Hepatocyte (in vitro differentiated cells): ENCODE results near the gene SORCS2. TPM values are rescaled to one million over a fixed set of nuclear protein-coding genes. Genes with fewer than 3 reads are reported as not detected.

ENCODE experiments used
- DNase-seq: peaks from one replicate; pipeline ENCODE4 v3.0.0-alpha.2; 2016; ENCODE audit warnings: low spot score
- H2AFZ ChIP-seq: fragments of 200-600 bp; sonication (generic); 2 replicates; pipeline ENCODE4 v1.6.0; 2016; ENCODE audit warnings: antibody characterized with exemption, mild to moderate bottlenecking
- H3K27ac ChIP-seq: fragments of 200-600 bp; sonication (generic); 2 replicates; pipeline ENCODE4 v1.5.1; 2016; ENCODE audit warnings: mild to moderate bottlenecking
- H3K27me3 ChIP-seq: fragments of 200-600 bp; sonication (generic); 2 replicates; pipeline ENCODE4 v1.6.1; 2016
- H3K36me3 ChIP-seq: fragments of 200-600 bp; sonication (generic); replicated peaks from 2 replicates; pipeline ENCODE4 v1.5.1; 2016; ENCODE audit warnings: low read depth; ENCODE audit not compliant: insufficient read depth
- H3K4me1 ChIP-seq: fragments of 200-600 bp; sonication (generic); 2 replicates; pipeline ENCODE4 v1.5.1; 2016; ENCODE audit warnings: mild to moderate bottlenecking, moderate library complexity; ENCODE audit not compliant: insufficient read depth
- H3K4me2 ChIP-seq: fragments of 200-600 bp; sonication (generic); 2 replicates; pipeline ENCODE4 v1.6.0; 2016
- H3K4me3 ChIP-seq: fragments of 200-600 bp; sonication (generic); 2 replicates; pipeline ENCODE4 v1.5.1; 2016; ENCODE audit warnings: mild to moderate bottlenecking
- H3K79me2 ChIP-seq: fragments of 200-600 bp; sonication (generic); 2 replicates; pipeline ENCODE4 v1.6.0; 2017; ENCODE audit warnings: mild to moderate bottlenecking
- H3K9me2 ChIP-seq: fragments of 200-600 bp; sonication (generic); replicated peaks from 2 replicates; pipeline ENCODE4 v1.6.0; 2017; ENCODE audit warnings: mild to moderate bottlenecking; ENCODE audit not compliant: insufficient read depth
- H3K9me3 ChIP-seq: fragments of 200-600 bp; sonication (generic); 2 replicates; pipeline ENCODE4 v1.5.1; 2016; ENCODE audit warnings: low read depth, mild to moderate bottlenecking
- H4K20me1 ChIP-seq: fragments of 200-600 bp; sonication (generic); 2 replicates; pipeline ENCODE4 v1.6.0; 2016; ENCODE audit warnings: mild to moderate bottlenecking; ENCODE audit not compliant: insufficient read depth, poor library complexity, severe bottlenecking
- EZH2 ChIP-seq: fragments of 200-600 bp; sonication (generic); IDR thresholded peaks from 2 replicates; pipeline ENCODE4 v1.6.1; 2016; ENCODE audit warnings: antibody characterized with exemption, mild to moderate bottlenecking, borderline replicate concordance
- EZH2phosphoT487 ChIP-seq: fragments of 200-600 bp; sonication (generic); IDR thresholded peaks from one replicate; pipeline ENCODE4 v1.6.1; 2018; ENCODE audit warnings: antibody characterized with exemption, mild to moderate bottlenecking, low read depth, moderate library complexity; ENCODE audit not compliant: unreplicated experiment, severe bottlenecking
- WGBS: methylation state at CpG from one replicate; pipeline ENCODE4 v1.1.6; 2016; ENCODE audit warnings: low lambda C conversion rate; ENCODE audit errors: missing lambda C conversion rate; 5-methylcytosine and 5-hydroxymethylcytosine counted together
- polyA plus RNA-seq: library from polyadenylated mRNA; unstranded; fragments of >200 nt; fragmentation: Nextera tagmentation; extraction: Ambion mirVana; gene quantifications from 2 replicates; pipeline ENCODE4 v1.2.1, GENCODE V29; 2016
- total RNA-seq: library from RNA; depleted of rRNA; stranded (reverse); fragments of >200 nt; gene quantifications from 2 replicates; pipeline ENCODE4 v1.2.3, GENCODE V29; 2014
- TF ChIP-seq, protein P1 (sequence below): fragments of 200-600 bp; sonication (generic); IDR thresholded peaks from 2 replicates; pipeline ENCODE4 v1.5.1; 2016; ENCODE audit warnings: antibody characterized with exemption, mild to moderate bottlenecking; ENCODE audit not compliant: poor library complexity

Gene SORCS2
- total and polyA plus RNA-seq, 2 experiments from 2014 or later, result 1.6 to 4.8 TPM

- no peak overlapping the region for H3K4me2 ChIP-seq
- no peaks in the 10 kb centered on the region for H3K36me3 ChIP-seq
- H3K9me3 ChIP-seq, result no peaks in the 10 kb centered on the region
- H2AFZ ChIP-seq, result no peak overlapping the region
- DNase-seq, result no peak
- no peak overlapping the region for H3K27ac ChIP-seq
- no peaks in the 10 kb centered on the region for H3K79me2 ChIP-seq
- H3K9me2 ChIP-seq, result no peaks in the 10 kb centered on the region
- TF ChIP-seq EZH2 (no peak), EZH2phosphoT487 (no peak)
- TF ChIP-seq, protein P1, sequence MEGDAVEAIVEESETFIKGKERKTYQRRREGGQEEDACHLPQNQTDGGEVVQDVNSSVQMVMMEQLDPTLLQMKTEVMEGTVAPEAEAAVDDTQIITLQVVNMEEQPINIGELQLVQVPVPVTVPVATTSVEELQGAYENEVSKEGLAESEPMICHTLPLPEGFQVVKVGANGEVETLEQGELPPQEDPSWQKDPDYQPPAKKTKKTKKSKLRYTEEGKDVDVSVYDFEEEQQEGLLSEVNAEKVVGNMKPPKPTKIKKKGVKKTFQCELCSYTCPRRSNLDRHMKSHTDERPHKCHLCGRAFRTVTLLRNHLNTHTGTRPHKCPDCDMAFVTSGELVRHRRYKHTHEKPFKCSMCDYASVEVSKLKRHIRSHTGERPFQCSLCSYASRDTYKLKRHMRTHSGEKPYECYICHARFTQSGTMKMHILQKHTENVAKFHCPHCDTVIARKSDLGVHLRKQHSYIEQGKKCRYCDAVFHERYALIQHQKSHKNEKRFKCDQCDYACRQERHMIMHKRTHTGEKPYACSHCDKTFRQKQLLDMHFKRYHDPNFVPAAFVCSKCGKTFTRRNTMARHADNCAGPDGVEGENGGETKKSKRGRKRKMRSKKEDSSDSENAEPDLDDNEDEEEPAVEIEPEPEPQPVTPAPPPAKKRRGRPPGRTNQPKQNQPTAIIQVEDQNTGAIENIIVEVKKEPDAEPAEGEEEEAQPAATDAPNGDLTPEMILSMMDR, result no peak
- no peaks in the 10 kb centered on the region for H4K20me1 ChIP-seq
- H3K27me3 ChIP-seq, result no peaks in the 10 kb centered on the region
- WGBS, result 78% methylated on average over 17 of the region's 17 CpGs
- no peak overlapping the region for H3K4me3 ChIP-seq
- H3K4me1 ChIP-seq, result peaks cover 4% of the 10 kb centered on the region
These were observed 143.8 kb downstream of the SORCS2 start for GRCh38 chr4:7336067-7336569.

DNA sequence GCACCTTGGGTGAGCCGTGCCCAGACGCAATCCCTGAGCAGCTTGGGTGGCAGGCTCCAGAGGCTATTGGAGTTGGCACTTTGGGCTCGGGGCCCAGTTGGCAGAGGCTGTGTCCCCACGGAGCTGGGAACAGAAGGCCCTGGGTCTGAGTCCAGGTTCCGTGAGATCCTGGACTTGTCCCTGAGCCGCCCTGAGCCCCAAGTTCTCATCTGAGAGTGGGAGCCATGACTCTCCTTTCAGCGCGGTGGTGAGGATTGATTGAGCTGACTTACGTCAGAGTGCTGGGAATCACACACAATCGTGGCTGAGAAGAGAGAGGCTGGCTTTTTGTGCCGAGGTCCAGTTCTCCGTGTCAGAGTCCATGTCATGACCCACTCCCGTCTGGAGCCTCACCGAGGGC, 144.4 kb downstream of the SORCS2 start:
- Histone ChIP-seq H3K4me3 (no peak overlapping the region), H3K36me3 (no peaks in the 10 kb centered on the region), H4K20me1 (no peaks in the 10 kb centered on the region), H3K79me2 (no peaks in the 10 kb centered on the region), H3K4me1 (peaks cover 4% of the 10 kb centered on the region), H3K9me2 (no peaks in the 10 kb centered on the region), H3K9me3 (no peaks in the 10 kb centered on the region), H3K27me3 (no peaks in the 10 kb centered on the region), H3K27ac (no peak overlapping the region), H2AFZ (no peak overlapping the region), H3K4me2 (no peak overlapping the region)
- WGBS, result 93% methylated on average over 14 of the region's 14 CpGs
- no peak for DNase-seq
- TF ChIP-seq EZH2, result no peak

GRCh38 chr4:7337196-7338058, 145.1 kb downstream of the SORCS2 start:
- H3K4me1 ChIP-seq, result peaks cover 4% of the 10 kb centered on the region
- H2AFZ ChIP-seq, result no peak overlapping the region
- 86% methylated on average over 22 of the region's 22 CpGs for WGBS
- H3K27me3 ChIP-seq, result no peaks in the 10 kb centered on the region
- no peaks in the 10 kb centered on the region for H4K20me1 ChIP-seq
- no peak for DNase-seq
- no peak overlapping the region for H3K4me3 ChIP-seq
- no peaks in the 10 kb centered on the region for H3K36me3 ChIP-seq
- no peak overlapping the region for H3K27ac ChIP-seq
- no peaks in the 10 kb centered on the region for H3K79me2 ChIP-seq
- TF ChIP-seq EZH2phosphoT487 (no peak), EZH2 (no peak)
- TF ChIP-seq, protein P1, result no peak
- no peaks in the 10 kb centered on the region for H3K9me2 ChIP-seq
- no peak overlapping the region for H3K4me2 ChIP-seq
- H3K9me3 ChIP-seq, result no peaks in the 10 kb centered on the region

DNA sequence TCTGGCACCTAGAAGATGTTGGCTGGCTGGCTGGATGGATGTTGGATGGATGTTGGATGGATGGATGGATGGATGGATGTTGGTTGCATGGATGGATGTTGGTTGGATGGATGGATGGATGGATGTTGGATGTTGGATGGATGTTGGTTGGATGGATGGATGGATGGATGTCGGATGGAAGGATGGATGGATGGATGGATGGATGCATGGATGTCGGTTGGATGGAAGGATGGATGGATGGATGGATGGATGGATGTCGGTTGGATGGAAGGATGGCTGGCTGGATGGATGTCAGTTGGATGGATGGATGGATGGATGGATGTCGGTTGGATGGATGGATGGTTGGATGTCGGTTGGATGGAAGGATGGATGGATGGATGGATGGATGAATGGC, 145.7 kb downstream of the SORCS2 start:
- TF ChIP-seq, protein P1, result no peak
- TF ChIP-seq EZH2phosphoT487 (no peak), EZH2 (no peak)
- Histone ChIP-seq H3K4me1 (peaks cover 4% of the 10 kb centered on the region), H3K9me3 (no peaks in the 10 kb centered on the region), H3K4me2 (no peak overlapping the region), H4K20me1 (no peaks in the 10 kb centered on the region), H3K79me2 (no peaks in the 10 kb centered on the region), H3K27me3 (no peaks in the 10 kb centered on the region), H2AFZ (no peak overlapping the region), H3K9me2 (no peaks in the 10 kb centered on the region), H3K4me3 (no peak overlapping the region), H3K36me3 (no peaks in the 10 kb centered on the region), H3K27ac (no peak overlapping the region)
- DNase-seq, result no peak
- 95% methylated on average over 5 of the region's 5 CpGs for WGBS
